IPS DF 4.7 (cell line): Measurements from ENCODE around the gene DNAJC15.
A peak's percentile ranks its signal among the peaks of the same experiment; 100 is the strongest.

ENCODE experiments used
- DNase-seq: peaks from one replicate; pipeline ENCODE4 v3.0.0-alpha.2; 2013; ENCODE audit warnings: low spot score; ENCODE audit errors: extremely low read depth

The DNAJC15 gene

DNA sequence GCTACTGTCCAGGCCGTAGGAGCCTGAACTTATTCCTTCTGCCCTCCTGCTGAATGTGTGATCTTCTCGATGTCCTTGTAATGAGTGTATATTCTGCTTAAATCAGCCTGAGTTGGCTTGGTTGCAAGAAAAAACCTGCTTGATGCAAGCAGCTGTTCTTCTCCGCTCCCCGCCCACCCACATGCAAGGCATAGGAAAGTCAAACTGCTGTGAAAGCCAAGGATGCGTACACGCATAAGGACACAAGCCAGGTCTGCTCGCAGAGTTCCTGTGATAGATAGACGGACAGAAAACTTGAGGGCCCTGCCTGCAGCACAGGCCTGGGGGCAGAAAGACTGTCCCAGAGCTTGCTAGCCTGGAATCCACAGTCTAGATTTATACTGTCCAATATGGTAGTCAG lies 101.1 kb downstream of the DNAJC15 start:
- no peak for DNase-seq

DNA sequence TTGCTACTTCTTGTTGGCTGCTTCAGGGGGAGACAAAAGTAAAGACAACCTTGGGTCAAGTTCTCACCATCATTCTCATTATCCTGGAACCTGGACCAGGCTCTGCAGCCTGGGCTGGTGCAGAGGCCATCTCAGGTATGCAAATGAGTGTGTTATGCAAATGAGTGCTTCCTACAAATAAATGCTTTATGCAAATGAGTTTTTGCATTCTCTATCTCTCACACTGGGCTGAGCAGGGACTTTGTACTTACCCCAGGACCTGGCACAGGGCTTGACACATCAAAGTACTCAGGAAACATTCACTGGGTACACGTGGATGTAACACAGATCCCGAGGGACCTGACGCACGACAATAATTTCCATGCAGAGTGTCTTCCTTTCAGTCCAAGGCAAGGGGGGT lies 103.0 kb downstream of the DNAJC15 start:
- no peak for DNase-seq

DNA sequence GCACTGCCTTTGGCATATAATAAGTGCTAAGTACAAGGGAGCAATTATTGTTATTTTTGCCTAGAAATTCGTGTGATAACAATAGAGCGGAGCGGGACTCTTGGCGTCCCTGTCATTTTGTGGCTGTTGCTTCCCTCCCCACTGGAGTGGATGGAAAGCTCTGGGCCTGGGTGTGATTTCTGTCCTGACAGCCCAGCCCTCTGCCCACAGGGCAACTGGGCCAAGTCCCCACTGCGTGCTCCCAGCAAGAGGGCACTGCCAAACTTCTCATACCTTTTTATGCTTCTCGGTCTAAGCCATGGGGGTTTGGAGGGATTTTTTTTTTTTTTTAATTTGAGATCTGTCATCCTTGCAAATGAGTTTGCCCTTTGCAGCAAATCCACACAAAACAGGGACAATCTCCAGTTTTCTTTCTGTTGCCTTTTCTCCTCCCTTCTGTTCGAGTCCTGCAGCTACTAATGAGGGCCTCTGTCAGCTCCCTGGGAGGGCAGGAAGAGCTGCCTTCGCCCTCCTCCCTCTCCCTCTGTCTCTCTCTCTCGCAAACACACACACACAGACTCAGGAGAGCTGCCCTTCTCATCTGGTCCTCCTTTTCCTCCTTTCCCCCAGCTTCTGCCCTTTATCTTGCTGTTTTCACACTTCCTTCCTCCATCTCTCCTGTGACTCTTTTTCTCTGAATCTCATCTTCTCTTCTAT lies 103.9 kb downstream of the DNAJC15 start:
- no peak for DNase-seq

DNA sequence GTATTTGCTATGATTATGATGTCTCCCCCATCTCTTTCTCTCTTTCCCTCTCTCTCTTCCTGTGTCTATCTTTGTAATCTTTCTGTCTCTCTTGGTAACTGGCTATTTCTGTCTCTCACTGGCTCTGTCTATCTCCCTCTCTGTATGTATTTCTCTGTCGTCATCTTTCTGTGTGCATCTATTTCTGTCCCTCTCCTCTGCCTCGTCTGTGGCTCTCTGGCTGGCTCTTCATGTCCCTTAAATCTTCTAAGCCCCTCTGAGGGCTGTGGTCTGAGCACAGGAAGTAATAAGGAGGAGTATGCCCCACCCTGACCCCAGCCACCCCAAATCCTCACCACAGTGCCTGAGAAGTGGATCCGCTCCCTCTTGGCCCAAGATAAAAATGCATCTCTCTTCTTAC lies 104.4 kb downstream of the DNAJC15 start:
- no peak for DNase-seq

DNA sequence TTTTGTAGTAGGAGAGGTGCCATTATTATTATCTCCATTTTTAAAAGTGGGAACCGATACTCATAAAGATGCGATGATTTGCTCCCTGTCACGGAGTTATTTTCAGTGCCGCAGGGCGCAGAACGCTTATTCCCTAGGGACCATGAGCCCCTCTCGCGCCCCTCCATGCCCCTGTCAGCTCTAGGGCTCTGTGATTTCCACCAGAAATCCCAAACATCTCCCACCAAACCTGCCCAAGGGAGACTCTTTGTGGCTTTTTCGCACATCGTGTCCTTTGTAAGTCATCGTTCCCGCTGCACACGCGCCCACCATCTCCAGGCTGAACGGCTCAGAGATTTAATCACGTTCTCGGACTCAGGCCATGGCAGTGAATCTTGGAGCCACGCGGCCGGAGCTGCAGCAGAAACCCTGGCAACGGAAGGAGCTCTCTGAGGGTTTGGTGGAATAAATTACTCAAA lies 105.1 kb downstream of the DNAJC15 start:
- no peak for DNase-seq

DNA sequence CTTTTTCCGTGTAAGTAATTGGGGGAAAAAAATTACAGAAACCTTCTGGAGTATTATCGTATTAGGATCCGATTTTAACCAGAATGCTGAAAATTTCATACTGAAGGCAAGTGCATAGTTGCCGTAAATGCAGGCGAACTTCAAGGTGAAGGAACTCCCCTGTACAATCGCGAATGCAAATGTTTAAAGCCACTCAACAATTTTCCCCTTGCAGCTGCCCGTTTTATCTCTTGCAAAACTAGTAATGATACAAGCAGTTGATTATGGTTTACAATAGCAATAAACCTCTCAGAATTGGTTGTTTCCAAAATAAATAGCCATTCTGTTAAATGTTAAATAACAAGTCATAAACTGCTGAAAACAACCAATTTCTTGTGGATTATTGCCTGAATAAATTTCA lies 105.7 kb downstream of the DNAJC15 start:
- no peak for DNase-seq

DNA sequence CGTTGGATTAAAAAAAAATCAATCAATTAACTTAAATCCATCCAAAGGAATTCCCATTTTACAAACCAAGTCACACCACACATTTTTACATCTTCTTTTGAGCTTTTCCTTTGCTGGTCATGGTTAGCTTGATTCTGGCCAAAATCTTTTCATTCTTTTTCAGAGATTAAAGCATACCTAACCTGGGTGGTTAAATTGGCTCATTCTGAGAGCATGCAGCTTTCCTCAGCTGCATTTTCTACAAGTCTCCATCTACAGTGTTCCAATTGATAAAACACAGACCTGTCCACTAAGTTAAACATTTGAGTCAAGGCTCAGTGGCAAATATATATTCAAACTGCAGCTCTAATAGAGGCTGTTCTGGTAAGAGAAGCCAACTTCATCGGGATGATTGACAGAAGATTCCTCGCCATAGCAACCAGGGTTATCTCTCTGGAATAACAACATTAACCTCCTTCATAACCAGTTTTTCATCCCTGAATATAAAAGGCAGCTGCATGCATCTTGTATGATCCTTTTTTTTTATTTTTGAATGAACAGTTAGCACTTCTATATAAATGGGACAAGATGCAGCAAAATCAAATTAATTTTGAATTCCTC lies 106.2 kb downstream of the DNAJC15 start:
- DNase-seq = no peak

DNA sequence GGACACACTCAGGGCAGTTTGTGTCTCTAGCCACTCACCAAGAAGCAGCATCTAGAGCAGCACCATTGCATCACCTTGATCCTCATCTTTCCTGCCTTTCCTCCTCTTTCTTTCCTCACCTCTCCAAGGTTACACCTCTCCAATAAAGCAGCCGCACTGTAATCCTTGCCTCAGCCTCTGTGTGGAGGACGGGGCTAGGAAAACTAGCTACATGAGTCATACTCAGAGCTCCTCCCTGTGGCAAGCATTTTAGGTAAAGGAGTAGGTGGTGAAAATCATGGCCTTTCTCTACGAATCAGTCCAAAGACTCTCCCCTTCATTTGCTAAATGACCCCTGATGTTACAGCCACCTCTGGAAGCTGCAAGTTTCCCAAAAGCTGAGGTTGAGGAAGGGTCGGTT lies 108.9 kb downstream of the DNAJC15 start:
- DNase-seq = no peak

DNA sequence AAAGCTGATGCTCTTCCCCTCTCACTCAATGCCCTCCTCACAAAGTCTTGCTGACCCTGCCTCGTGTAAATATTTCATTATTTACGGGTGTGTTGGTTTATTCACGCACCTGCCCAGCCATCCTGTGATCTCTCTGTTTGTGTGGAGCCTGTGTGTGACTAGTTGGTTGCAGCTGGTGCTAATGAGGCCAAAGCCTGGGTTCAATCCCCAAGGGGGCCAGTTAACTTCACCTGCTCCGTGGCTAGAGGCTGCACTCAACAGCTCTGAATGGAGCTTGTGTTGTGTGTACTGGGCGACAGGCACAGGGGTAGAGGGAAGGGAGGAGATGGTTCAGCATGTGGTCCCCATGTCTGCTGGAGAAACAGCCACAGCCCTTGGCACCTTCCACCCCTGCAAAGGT lies 109.5 kb downstream of the DNAJC15 start:
- no peak for DNase-seq

DNA sequence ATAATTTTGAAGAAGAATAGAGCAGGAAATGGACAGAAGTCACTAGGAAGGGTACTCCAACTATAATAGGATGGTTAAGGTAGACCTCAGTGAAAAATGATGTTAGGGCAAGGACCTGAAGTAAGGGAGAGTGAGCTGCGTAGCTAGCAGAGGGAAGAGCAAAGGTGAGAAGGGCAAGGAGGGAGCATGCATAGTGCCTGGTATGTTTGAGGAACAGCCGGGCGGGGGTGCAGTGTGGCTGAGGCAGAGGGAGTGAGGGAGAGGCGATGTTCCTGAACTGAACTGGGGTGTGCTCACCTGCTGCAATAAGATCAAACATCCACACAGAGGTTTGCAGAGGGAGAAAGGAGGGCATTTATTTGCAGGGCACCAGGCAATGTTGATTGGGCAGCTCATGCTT lies 110.4 kb downstream of the DNAJC15 start:
- DNase-seq = no peak

DNA sequence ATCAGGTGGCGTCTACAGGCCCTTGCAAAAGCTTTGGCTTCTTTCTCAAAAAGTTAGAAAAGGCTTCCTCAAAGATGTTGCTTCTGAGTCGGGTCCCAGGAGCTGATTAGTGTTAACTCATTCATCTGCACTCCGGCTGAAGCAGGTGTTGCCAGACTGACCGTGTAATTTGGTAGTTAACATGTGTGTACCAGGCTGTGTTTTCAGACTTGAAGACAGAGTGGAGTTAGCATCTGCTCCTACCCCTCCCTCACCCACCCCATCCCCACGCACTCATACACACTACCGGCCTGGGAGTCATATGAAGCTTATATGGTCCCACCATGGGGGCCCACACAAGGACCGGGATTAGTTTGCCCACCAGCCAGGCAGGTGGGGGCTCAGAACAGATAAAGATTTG lies 111.5 kb downstream of the DNAJC15 start:
- DNase-seq = no peak

DNA sequence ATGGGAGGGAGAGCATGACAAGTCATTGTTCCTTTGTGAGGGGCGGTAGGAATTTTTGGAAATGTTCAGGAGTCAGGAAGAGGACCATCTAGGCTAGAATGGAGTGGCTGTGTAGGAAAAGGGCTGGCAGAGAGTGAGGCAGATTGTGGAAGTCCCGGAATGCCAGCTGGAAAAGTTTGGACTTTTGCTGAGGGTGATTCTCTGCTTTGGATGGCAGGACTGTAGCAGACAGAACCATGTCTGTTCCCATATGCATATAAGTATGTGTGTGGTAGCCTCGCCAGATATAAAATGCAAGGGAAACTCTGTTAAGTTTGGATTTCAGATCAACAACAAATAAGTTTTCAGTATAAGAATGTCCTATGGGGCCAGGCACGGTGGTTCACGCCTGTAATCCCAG lies 112.1 kb downstream of the DNAJC15 start:
- no peak for DNase-seq

DNA sequence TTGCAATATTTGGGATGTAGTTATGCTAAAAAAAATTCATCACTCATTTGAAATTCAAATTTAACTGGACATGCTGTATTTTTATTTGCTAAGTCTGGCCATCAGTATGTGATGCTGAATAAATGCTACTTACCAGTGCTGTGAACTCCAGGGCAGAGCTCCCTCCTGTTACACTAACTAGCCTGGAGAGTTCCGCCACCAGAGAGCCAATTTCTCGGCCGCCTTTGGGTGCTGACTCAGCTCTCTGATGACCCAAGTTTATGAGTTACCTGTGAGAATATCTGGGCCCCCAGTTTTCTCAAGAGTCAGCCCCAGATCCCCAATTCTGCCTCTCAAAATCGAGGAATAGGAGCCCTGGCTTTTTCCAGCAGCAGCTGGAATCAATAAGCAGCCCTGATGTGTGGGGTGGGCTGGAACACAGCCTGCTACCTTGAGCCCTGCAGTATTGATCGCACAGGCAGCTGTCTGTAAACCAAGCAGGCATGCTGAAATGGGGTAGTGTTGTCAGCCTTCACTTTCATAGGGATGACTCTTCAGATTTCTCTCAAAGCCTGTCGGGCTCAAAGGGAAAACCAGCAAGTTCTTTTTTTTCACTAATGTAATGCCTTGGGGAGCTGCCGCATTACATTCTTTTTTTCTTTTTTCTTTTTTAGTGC lies 113.7 kb downstream of the DNAJC15 start:
- DNase-seq = no peak

DNA sequence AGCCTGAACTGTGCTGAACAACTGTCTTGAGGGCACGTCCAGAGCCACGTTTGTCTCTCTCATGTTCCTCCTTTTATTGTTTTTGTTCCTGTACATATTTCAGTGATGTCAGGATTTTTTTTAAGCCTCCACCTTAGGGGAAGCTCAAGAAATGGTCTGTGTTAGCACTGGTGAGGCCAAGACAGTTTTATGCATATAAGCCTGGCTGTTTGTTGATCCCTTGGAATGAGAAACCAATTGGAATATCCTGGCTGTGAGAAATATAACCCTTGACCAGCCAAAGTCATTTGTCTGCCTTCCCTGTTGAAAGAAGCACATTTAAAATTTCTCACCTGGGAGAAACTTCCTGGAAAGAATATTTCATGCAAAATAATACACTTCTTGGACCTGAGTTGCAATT lies 115.8 kb downstream of the DNAJC15 start:
- DNase-seq = no peak

DNA sequence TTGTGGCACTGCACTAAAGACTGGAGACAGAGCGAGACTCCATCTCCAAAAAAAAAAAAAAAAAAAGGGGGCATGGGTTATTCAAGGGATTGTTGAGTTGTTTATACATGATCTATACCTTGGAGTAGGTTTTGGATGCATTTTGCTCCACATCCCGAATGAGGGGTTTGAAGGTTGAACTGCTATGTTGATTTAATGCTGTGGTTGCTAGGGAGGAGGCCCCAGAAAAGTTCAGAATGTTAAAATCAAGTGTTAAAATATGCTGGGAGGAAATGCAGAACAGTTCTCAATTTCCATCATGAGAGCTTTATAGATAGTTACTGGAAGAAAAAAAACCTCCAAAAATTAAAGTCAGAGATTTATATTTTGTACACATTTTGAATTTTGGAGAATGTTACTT lies 116.5 kb downstream of the DNAJC15 start:
- no peak for DNase-seq

DNA sequence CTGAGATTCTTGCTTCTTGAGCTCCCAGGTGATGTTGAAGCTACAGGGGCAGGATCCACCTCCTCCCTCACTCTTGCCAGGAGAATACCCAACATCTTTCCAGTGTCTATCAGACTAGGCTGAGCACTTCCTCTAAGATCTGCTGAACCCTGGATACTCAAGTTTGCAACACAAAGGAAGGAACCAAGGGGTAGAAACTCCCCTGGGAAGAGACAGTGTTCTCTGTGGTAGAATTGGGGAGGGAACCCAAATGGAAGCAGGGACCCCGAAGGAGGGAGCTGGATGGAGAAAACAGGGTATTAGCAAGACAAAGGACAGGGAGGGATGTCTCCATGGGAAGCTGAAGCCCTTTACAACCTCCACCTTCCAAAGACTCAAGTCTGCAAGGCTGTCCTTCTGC lies 117.6 kb downstream of the DNAJC15 start:
- peak; percentile 51 for DNase-seq

DNA sequence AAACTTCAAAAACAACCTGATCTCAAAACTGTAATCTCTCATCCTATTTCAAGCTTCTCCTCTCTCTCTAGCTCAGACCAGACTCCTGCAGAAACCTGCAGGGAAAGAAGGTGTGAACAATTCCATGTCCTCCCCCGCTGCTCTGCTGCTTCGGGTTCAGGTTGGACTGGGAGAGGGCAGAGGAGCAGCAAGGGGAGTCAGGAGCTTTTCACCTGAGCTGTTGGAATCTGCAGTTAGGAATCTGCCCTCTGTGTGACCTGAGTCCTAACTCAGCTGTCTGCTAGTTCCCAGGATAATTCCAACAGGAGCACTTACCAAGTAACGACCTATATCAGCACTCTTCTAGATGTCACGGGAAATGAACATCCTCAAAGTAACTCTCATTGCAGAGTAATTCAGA lies 118.3 kb downstream of the DNAJC15 start:
- DNase-seq = no peak

DNA sequence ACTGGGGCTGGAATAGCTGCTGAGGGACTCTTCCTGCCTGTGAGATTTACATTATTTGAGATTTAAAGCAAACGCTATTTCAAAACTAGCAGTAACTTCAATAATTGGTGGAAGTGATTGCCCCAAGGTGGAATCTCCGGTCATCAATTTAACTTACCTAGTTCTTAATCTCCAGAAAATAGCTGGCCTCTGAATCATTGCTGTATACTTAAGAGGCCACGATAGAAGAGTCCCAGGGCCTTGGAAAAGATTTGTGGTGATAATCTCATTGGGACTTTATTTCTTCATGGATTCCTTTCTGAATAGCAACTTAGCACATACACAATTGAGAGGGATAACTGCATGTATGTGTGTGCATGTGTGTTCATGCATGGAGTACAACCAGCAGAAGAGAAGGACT lies 120.2 kb downstream of the DNAJC15 start:
- DNase-seq = no peak

DNA sequence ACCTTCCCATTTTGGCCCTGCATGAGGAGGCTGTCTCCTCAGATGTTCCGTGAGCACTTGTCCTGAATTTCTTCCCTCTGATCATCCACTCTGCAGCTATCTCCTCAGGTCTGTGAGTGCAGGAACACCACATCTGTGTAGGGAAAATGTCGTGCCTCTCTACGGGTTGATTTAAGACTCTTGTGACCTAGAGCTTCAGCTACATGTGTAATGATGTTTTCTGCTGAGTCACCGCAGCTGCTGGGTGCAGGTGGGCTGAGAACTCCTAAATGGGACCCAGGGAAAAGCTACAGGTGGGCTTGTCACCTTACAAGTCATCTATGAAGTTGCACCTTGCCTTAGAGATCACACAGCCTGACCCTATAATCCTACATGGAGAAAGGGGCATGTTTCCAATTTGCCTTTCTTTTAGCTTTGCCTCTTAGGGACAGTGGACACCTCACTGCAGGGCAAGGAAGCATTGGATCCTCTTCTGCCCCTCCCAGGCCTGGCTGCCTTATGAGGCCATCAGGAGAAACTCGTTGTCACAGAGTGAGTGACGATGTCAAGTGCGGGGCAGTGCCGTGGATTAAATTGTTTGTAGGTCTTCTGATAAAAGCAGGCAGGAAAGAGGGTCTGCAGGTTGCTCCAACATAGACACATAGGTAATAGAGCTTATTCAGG lies 122.3 kb downstream of the DNAJC15 start:
- DNase-seq = no peak

DNA sequence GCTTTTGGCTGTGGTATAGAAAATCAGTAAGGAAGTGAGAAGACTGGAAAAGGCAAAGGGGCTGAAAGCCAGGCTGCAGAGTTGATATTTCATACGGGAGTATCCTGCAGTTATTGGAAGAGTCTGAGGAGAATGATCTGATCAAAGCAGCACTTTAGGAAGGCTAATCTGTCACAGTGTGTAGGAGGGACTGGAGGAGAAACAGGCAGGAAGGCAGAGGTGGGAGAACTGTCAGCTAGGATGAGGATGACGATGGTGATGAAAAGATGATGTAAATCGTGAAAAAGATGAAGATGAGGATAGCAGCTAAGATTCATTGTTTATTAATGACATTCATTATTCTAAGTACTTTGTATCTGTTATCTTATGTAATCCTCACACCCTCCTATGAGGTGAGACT lies 123.0 kb downstream of the DNAJC15 start:
- DNase-seq = no peak

DNA sequence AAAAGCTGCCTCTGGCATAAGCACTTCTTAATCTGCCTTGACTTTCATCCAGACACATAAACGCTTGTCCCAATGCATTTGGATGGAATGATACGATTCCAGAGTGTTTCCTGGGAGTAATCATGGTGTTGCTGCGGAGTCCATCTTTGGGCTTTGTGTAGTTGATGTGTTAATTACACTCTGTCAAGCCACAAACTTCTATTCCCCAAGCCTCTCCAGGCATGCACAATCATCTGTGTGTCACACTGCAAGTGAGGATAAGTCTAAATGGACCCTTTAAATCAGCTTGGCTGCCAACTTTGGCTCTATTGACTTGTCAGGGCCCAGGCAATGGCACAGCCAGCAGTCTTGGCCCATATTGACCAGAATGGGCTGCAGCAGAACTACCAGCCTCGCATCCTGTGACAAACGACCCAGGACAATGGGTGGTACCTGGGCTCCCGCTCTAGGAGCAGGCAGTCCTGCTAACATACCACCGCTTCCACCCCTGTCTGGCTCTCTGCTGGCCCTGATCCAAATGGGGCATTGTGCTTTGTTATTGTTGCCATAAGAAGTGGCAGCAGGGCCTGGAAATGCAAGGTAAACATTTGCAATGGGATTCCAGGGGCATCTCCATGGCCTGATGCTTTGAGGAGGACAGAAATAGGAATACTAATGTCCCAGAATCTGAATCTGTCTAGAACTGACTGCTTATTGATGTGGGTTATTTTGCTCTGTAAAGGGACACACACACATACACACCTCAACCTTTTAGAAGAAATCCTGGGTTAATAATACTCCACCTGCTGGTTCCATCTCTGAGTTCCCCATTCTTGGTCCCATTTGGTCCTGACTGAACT lies 127.2 kb downstream of the DNAJC15 start:
- DNase-seq = no peak
